A673 (cell line): ENCODE data around the gene SOX11. TPM values are rescaled to one million over a fixed set of nuclear protein-coding genes. Genes with fewer than 3 reads are reported as not detected.
A peak's percentile ranks its signal among the peaks of the same experiment; 100 is the strongest.

Source experiments
- BruUV-seq: library from RNA; stranded (reverse); fragments of 400-500 nt; replicated peaks from 2 replicates; lab custom pipeline; 2021; lab: Mats Ljungman, UMichigan
- CTCF ChIA-PET: fragments of 300-600 bp; sonication (Branson Sonifier 250); formaldehyde crosslinking; loops from one replicate; lab custom pipeline; 2022; ENCODE audit warnings: antibody characterized with exemption; lab: Charles Lee
- POLR2A ChIA-PET: fragments of 300-600 bp; sonication (Branson Sonifier 250); formaldehyde crosslinking; loops from one replicate; lab custom pipeline; 2022; ENCODE audit warnings: antibody characterized with exemption; ENCODE audit not compliant: low non-redundant PET; lab: Charles Lee
- DNase-seq: peaks from one replicate; pipeline ENCODE4 v3.0.0-alpha.2; 2015; ENCODE audit warnings: low spot score
- H3K27ac ChIP-seq: fragments of 200-600 bp; sonication (generic); 2 replicates; pipeline ENCODE4 v1.5.1; 2016; ENCODE audit warnings: mixed run types, low read depth, mild to moderate bottlenecking, mixed read lengths, antibody characterized with exemption, low read length; ENCODE audit not compliant: poor library complexity, severe bottlenecking
- H3K27me3 ChIP-seq: fragments of 200-600 bp; sonication (generic); replicated peaks from 2 replicates; pipeline ENCODE4 v1.6.1; 2017; ENCODE audit warnings: mixed run types, low read depth, mild to moderate bottlenecking, mixed read lengths, antibody characterized with exemption, low read length; ENCODE audit not compliant: insufficient read depth, poor library complexity
- H3K36me3 ChIP-seq: fragments of 200-600 bp; sonication (generic); 2 replicates; pipeline ENCODE4 v1.6.1; 2016; ENCODE audit warnings: mixed run types, mild to moderate bottlenecking, mixed read lengths, antibody characterized with exemption, low read length; ENCODE audit not compliant: insufficient read depth, poor library complexity, severe bottlenecking
- H3K4me1 ChIP-seq: fragments of 200-600 bp; sonication (generic); 2 replicates; pipeline ENCODE4 v1.6.1; 2017; ENCODE audit warnings: mixed run types, mild to moderate bottlenecking, mixed read lengths, antibody characterized with exemption, low read length; ENCODE audit not compliant: insufficient read depth, poor library complexity, severe bottlenecking
- H3K4me3 ChIP-seq: fragments of 200-600 bp; sonication (generic); 2 replicates; pipeline ENCODE4 v1.5.1; 2016; ENCODE audit warnings: low read depth, mixed run types, mild to moderate bottlenecking, mixed read lengths, low read length; ENCODE audit not compliant: poor library complexity, severe bottlenecking
- H3K9me3 ChIP-seq: fragments of 200-600 bp; sonication (generic); 2 replicates; pipeline ENCODE4 v1.6.1; 2016; ENCODE audit warnings: mixed run types, low read depth, mild to moderate bottlenecking, mixed read lengths, antibody characterized with exemption, low read length; ENCODE audit not compliant: poor library complexity, severe bottlenecking
- CTCF ChIP-seq: fragments of 300-800, 200-600 bp; sonication (generic); conservative IDR thresholded peaks from 2 replicates; pipeline ENCODE4 v1.5.1; 2017; ENCODE audit warnings: low read depth, mild to moderate bottlenecking, antibody characterized with exemption, low read length, moderate library complexity, mixed read lengths
- EZH2 ChIP-seq: fragments of 200-600 bp; sonication (generic); IDR thresholded peaks from 2 replicates; pipeline ENCODE4 v1.6.1; 2017; ENCODE audit warnings: borderline replicate concordance, low read depth, mild to moderate bottlenecking, mixed read lengths, antibody characterized with exemption, low read length; ENCODE audit not compliant: poor library complexity, severe bottlenecking
- intact Hi-C: fragments of 100-400 bp; cut with micrococcal nuclease; formaldehyde crosslinking; loops from one replicate; pipeline ENCODE4 v1.10.0; 2022; ENCODE audit not compliant: unreplicated experiment
- total RNA-seq: library from RNA; stranded (reverse); gene quantifications from 2 replicates; pipeline ENCODE4 v1.2.3, GENCODE V29; 2021

Gene SOX11
- total RNA-seq, 1 experiment from 2014 or later: 73.9 TPM

- TF ChIP-seq EZH2 (no peak), CTCF (no peak)
- H3K36me3 ChIP-seq: no peaks in the 10 kb centered on the region
- H3K27ac ChIP-seq: no peak overlapping the region
- intact Hi-C loops: no loop called here
- peaks cover 5% of the 10 kb centered on the region for H3K4me1 ChIP-seq
- ChIA-PET POLR2A (interaction anchor here (0.7 kb wide), 1 partner anchor 37 kb away, joined by 7 read pairs; no protein-coding TSS in a partner anchor), CTCF (no interaction called here)
- no peaks in the 10 kb centered on the region for H3K9me3 ChIP-seq
- H3K27me3 ChIP-seq: no peaks in the 10 kb centered on the region
- DNase-seq: no peak
- H3K4me3 ChIP-seq: no peak overlapping the region
- no TSS peak for BruUV-seq
These were observed 43.9 kb downstream of the SOX11 start for GRCh38 chr2:5736050-5736449.

DNA sequence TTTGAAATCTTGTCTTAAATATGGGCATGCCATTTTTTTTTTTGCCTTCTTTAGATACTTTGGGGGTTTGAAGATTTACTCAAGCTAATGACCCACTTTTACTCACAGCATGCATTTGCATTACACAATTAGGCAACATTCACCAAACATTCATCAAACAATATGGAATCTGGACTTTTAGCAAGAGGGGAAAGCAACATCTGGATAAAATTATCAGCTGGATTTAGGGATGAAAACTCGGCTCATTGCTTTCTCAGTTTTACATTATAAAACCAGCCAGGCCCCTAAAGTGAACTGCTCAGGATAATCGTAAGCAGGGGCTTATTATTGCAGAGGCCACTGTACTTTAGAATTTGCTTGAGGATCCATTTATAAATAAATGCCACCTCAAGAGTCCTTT lies 44.7 kb downstream of the SOX11 start:
- no peak overlapping the region for H3K27ac ChIP-seq
- no TSS peak for BruUV-seq
- no peaks in the 10 kb centered on the region for H3K36me3 ChIP-seq
- no peaks in the 10 kb centered on the region for H3K27me3 ChIP-seq
- no peak for TF ChIP-seq EZH2
- TF ChIP-seq CTCF: no peak
- intact Hi-C loops: no loop called here
- peak; percentile 30 for DNase-seq
- peaks cover 5% of the 10 kb centered on the region for H3K4me1 ChIP-seq
- CTCF ChIA-PET: no interaction called here
- no peaks in the 10 kb centered on the region for H3K9me3 ChIP-seq
- H3K4me3 ChIP-seq: no peak overlapping the region
- POLR2A ChIA-PET: no interaction called here

GRCh38 chr2:5740053-5740452 lies 47.9 kb downstream of the SOX11 start:
- BruUV-seq: no TSS peak
- no peaks in the 10 kb centered on the region for H3K36me3 ChIP-seq
- ChIA-PET POLR2A (no interaction called here), CTCF (no interaction called here)
- peaks cover 5% of the 10 kb centered on the region for H3K4me1 ChIP-seq
- no peaks in the 10 kb centered on the region for H3K27me3 ChIP-seq
- no peak for DNase-seq
- no peak overlapping the region for H3K27ac ChIP-seq
- no peak for TF ChIP-seq EZH2
- TF ChIP-seq CTCF: no peak
- intact Hi-C loops: no loop called here
- H3K9me3 ChIP-seq: no peaks in the 10 kb centered on the region
- H3K4me3 ChIP-seq: no peak overlapping the region
